OCI-LY3 (cell line): ENCODE data around the gene EEF2K.

Experiments used
- EZH2phosphoT487 ChIP-seq: fragments of 200-600 bp; shearing (Covaris generic); IDR thresholded peaks from 2 replicates; pipeline ENCODE4 v1.6.1; 2018; ENCODE audit warnings: antibody characterized with exemption, mixed run types, low read depth
- TF ChIP-seq, protein P1 (sequence below): fragments of 200-600, 300-600 bp; sonication (generic); IDR thresholded peaks from 2 replicates; pipeline ENCODE4 v1.5.1; 2014; ENCODE audit warnings: antibody characterized with exemption, low read length, low read depth

DNA sequence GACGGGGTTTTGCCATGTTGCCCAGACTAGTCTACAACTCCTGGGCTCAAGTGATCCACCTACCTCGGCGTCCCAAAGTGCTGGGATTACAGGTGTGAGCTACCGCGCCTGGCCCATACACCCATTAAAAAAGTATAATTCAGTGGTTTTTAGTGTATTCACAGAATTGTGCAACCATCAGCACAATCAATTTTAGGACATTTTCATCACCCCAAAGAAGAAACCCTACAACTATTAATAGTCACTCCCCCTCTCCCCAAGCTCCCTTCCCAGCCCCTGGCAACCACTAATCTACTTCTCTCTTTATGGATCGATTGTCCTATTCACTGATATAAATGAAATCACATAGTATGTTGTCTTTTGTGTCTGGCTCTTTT is 3.8 kb upstream of the EEF2K start:
- TF ChIP-seq, protein P1, sequence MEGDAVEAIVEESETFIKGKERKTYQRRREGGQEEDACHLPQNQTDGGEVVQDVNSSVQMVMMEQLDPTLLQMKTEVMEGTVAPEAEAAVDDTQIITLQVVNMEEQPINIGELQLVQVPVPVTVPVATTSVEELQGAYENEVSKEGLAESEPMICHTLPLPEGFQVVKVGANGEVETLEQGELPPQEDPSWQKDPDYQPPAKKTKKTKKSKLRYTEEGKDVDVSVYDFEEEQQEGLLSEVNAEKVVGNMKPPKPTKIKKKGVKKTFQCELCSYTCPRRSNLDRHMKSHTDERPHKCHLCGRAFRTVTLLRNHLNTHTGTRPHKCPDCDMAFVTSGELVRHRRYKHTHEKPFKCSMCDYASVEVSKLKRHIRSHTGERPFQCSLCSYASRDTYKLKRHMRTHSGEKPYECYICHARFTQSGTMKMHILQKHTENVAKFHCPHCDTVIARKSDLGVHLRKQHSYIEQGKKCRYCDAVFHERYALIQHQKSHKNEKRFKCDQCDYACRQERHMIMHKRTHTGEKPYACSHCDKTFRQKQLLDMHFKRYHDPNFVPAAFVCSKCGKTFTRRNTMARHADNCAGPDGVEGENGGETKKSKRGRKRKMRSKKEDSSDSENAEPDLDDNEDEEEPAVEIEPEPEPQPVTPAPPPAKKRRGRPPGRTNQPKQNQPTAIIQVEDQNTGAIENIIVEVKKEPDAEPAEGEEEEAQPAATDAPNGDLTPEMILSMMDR = no peak
- no peak for TF ChIP-seq EZH2phosphoT487
